GM12873 (cell line): ENCODE results near the gene PTPRM.

ENCODE experiments used
- TF ChIP-seq, protein P1 (sequence below): IDR thresholded peaks from 2 replicates; pipeline ENCODE4 v1.5.1; 2012; ENCODE audit warnings: low read depth, mild to moderate bottlenecking, moderate library complexity, low read length, control low read depth; ENCODE audit not compliant: insufficient read depth; ENCODE audit errors: missing control alignments

The PTPRM gene

DNA sequence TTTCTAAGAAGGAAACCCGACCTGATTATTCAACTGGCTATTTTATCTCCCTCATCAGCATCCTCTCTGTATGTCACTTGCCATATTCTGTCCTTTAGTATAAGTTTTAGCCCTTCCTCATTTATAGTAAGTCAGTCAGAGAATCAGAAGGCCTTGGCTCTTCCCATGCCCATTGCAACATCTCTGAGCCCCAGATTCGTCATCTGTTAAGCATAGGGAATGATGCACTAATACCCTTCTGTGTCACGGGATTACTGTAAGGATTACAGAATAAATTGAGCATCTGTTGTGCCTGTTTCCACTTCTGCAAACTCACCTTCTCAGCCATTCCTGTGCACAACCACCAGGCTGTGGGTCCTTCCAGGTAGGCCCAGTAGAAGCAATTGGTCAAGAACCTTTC lies 784.0 kb downstream of the PTPRM start:
- TF ChIP-seq, protein P1, sequence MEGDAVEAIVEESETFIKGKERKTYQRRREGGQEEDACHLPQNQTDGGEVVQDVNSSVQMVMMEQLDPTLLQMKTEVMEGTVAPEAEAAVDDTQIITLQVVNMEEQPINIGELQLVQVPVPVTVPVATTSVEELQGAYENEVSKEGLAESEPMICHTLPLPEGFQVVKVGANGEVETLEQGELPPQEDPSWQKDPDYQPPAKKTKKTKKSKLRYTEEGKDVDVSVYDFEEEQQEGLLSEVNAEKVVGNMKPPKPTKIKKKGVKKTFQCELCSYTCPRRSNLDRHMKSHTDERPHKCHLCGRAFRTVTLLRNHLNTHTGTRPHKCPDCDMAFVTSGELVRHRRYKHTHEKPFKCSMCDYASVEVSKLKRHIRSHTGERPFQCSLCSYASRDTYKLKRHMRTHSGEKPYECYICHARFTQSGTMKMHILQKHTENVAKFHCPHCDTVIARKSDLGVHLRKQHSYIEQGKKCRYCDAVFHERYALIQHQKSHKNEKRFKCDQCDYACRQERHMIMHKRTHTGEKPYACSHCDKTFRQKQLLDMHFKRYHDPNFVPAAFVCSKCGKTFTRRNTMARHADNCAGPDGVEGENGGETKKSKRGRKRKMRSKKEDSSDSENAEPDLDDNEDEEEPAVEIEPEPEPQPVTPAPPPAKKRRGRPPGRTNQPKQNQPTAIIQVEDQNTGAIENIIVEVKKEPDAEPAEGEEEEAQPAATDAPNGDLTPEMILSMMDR, result no peak

DNA sequence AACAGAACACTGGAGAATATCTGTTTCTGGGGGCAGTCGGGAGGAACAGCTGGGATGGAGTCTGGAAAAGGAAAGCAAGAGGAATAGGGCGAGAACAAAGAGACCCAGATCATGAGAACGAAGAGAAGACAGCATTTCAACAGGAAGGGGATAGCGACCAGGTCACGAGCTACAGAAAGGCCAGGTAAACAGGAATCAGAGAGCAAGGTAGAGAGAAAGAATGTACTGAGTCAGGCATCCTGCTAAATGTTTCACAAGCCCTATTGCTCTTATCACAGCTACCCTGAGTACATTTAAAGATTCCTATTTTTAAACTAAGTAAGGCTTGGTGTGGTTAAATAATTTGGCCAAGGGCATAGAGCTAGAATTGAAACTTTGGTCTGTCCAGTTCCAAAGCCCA lies 787.2 kb downstream of the PTPRM start:
- TF ChIP-seq, protein P1, result no peak

DNA sequence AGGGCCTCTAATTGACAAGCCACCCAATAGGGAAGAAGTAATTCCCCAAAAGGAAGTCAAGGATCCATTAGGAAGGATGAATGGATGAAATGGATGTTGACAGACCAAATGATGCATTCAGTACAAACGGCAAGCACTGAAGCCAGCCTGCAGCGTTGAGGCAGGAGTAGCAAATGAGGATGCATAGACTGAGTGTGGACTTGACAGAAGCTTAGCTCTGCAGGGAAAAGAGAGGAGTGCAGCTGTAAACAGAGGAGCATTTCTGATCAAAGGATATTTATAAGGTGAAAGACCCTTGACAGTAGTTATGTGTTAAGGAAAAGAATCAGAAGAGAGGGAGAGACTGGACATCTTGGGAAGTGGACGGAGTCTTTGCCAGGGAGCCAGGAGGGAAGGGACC lies 788.9 kb downstream of the PTPRM start:
- TF ChIP-seq, protein P1, result no peak

DNA sequence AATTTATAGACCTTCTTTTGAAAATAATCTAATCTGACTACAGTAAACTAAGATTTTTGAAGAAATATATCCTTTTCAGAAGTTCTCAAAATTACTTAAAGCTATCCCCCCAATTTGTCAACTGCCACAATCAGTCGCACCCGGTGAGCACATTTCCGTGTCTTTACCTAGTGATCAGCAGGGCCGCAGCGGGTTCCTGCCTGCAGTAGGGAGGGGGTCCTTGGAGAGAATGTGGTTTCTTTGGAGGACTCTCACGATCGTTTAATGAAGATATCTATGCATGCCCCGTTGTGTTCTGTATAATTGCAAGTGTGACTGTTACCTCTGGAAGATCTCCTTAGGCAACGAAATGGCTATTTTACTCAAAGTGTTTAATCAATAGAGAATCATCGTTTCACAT lies 790.2 kb downstream of the PTPRM start:
- TF ChIP-seq, protein P1, result no peak

DNA sequence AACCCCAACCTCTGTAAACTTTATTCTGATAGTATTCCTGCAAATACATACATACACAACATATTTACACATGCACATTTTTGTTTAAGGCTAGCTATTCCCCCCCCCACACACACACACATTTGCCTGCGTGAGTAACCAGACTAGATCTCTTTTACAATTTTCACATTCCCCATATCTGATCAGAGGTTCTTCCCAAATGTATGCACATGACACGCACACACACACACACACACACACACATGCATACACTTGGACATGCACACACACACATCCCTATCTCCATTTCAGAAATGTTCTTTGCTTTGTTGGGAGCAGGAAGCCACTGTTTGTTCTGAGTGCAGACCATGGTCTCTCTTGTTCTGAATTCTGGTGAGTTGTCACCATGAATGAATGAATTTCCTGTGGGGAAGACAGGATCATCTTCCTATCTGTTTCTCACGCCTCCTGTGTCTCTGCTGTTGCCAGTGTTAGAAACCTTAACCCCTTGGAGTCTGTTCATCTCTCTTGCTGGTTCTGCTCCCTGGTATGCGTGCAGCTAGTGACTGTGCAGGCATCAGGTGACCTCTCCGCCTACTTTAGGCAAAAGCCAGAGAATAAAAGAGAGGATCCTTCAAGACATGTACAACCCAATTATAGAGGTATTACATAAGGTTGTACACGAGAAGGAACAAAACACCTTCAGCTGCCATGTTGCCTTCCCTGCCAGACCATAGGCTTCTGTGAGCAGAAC lies 791.1 kb downstream of the PTPRM start:
- TF ChIP-seq, protein P1, result no peak

DNA sequence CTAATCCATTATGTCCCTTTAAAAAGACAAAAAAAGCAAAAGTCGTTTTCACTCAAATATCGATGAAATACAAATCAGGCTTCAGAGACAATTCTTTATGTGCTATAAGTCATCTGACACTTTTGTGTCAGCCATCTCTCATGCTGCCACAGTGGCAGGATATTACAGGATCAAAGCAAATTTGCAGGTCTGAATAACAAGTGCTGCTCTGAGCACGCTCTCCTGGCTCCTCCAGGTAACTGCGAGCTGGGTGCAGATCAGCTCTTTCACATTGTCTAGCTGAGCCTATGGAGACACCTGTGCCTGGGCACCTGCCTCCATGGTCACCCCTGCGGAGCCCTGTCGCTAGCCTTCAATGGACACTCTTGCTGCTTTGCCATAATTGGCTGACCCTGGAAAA lies 792.0 kb downstream of the PTPRM start:
- TF ChIP-seq, protein P1, result no peak

DNA sequence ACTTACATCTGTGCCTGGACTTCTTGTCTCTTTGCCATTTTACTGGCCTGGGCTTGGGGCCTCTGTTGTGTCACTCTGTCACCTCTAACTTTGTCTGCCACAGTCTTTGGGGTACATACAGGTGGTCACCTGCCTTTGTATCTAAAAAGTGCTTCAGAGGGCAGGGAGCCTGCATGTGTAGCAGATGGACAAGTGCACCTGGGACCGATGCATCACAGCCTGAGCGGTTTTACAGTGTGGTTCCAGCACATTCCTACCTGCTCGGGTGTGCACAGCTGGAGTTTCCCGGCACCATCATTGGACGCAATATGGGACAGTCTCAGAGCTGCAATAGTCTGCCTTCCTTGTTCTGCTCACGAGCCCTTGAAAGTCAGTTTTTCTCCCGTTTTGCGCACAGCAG lies 792.4 kb downstream of the PTPRM start:
- TF ChIP-seq, protein P1, result no peak
